HG02870 (cell line): Measurements from ENCODE around the gene GSG1.
"Not testable (repeated sequence)": the region's sequence is repeated elsewhere in the genome, so short reads cannot be mapped to it uniquely, and the experiment has no call there.

Experiments
- ATAC-seq: cut with Tn5 transposase; IDR thresholded peaks from one replicate; pipeline ENCODE4 v1.9.1; 2021; ENCODE audit warnings: mild to moderate bottlenecking, moderate library complexity; ENCODE audit not compliant: unreplicated experiment

GSG1 gene

DNA sequence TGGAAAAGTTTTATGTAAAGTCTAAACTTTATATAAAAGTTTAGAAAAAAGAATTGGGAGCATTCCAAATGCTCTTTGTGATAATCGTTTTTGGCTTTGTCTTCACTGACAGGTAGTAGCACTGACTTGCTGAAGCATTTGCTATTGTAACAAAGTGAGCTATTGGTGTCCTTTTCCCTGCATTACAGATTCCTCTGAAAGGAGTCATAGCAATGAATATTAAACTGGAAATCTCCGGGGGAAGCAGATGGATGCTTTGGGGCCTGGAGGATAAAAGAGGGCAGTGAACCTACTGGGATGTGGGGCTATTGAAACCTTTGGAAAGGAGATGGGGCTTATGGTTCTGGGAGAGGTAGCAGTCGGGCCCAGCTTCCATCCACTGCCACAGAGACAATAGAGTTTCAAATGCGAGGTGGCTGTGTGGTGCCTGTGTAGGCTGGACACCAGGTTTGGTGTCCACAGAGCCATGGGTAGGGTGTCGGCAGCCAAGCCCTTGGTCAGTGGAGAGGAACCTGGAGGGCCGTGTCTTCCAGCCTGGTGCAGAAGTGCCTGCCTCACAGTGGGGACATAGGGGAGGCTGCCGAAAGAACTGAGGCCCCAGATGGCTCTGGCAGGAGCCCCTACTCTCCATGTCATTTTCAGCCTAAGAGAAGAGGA lies 10.1 kb downstream of the GSG1 start:
- no peak for ATAC-seq

- no peak for ATAC-seq
Measured at GRCh38 chr12:13091832-13092231, 11.6 kb downstream of the GSG1 start.

DNA sequence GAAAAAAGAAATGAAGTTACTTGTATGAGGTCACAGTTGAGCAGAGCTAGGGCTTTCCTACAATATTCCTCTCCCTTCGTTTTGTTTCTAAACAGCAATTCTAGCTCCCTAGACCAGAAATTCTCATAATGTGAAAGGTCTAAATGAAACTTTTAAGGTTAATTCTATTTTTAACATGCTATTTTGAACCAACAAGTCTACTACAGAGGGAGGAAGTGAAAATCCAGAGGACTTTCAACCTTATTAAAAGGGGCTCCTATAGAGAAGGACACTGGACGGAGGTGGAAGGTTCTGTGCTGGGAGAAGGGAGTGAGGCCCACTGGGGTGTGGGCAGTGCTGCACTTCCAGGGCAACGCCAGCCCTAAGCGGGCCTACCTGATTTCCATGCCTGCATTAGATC lies 13.4 kb downstream of the GSG1 start:
- peak; percentile 52 for ATAC-seq

- no peak for ATAC-seq
Measured at GRCh38 chr12:13088496-13088895, 15.0 kb downstream of the GSG1 start.

DNA sequence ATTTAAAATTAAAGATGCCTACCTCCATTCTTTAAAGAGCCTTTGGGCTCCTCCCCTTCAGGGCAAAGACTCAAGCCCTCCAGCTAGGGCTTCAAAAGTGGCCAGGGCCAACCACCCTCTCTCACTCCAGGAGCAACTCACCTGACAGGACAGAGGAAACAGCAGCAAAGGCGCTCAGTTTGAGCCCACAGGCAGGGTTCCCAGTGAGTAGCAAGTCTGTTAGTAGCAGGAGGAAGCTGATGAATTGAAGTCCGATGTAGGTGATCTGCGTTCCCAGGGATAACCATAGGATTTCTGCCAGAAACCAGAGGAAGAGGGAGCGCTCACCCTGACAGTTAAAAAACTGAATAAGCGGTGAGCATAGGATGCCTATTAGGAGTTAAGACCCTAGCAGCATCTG lies 15.7 kb downstream of the GSG1 start:
- ATAC-seq: no peak

GRCh38 chr12:13085968-13086686 lies 17.3 kb downstream of the GSG1 start:
- ATAC-seq: no peak

GRCh38 chr12:13084898-13085640 lies 18.4 kb downstream of the GSG1 start:
- no peak for ATAC-seq

DNA sequence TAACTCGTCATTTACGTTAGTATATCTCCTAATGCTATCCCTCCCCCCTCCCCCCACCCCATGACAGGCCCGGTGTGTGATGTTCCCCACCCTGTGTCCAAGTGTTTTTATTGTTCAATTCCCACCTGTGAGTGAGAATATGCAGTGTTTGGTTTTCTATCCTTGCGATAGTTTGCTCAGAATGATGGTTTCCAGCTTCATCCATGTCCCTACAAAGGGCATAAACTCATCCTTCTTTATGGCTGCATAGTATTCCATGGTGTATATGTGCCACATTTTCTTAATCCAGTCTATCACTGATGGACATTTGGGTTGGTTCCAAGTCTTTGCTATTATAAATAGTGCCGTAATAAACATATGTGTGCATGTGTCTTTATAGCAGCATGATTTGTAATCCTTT lies 19.8 kb downstream of the GSG1 start:
- ATAC-seq: not testable (repeated sequence)

DNA sequence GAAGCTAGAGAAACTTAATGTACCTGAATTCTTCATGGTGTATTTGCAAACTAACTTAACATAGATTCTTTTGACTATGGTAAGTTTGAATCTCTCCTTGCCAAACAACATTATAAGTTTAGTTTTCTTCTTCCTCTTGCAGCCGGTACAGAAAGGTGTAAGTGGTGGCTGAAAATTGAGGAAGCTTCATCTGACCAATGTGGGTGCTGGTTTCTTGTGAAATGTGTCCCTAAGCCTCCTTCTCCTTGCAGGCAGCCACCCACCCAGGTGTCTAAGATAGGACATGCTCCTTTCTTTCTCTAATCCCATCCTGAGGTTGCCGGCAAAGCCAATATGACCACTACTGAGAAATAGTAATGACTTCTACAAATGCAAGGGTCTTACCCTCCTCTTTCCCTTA lies 20.6 kb downstream of the GSG1 start:
- ATAC-seq: no peak

DNA sequence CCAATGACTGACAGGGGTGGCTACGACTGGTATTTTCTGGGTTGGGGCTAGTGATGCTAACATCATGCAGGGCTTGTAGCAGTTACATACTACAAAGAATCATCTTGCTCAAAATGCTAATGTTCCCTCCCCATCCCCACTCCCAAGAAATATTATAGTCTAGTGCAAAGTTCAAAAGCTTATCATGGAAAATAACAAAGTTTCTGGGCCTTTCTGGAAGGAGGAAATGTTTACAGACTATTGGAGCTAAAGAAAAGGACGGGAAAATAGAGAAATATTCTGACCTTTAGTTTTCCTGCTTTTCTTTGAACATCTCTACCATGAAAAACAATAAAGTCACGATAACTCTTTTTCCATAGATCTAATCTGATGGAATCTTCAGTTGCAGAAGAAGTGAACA lies 23.2 kb downstream of the GSG1 start:
- no peak for ATAC-seq

- no peak for ATAC-seq
Measured at GRCh38 chr12:13079440-13079906, 24.0 kb downstream of the GSG1 start.

- no peak for ATAC-seq
Measured at GRCh38 chr12:13075786-13076570, 27.5 kb downstream of the GSG1 start.

- ATAC-seq: no peak
Measured at GRCh38 chr12:13075118-13075480, 28.4 kb downstream of the GSG1 start.

DNA sequence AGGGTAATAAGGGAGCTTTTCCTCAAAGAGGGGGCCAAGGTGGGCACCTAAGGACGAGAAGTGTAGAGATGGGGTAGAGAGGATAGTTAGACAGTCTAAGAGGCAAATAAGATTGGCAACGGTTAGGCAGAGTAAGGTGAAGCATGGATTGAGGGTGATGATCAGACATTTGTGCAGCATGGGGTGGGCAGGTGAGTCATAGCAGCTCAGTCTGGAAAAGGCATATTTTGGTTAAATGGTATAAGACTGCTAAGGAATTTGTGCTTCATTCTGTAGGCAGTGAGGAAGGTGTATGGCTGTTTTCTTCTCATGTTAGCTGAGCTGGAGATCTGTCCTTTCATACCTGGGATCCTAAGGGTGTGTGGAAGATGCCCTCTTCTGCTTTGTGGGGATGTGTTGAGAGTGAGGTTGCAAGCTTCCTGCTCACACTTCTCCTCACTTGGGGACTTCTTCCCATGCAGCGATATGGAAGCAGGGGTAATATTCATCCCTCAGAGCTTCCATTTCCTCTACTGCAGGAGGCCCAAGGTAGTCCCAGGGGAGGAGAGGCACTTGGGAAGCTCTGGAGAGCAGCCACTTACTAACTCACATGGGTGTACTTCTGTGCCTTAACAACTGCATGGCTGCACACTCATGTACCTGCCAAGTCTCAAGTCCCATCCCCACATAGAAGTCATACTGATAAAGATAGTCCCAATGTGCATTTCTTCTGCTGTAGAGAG lies 28.9 kb downstream of the GSG1 start:
- ATAC-seq: no peak

- no peak for ATAC-seq
Measured at GRCh38 chr12:13073173-13073572, 30.3 kb downstream of the GSG1 start.

GRCh38 chr12:13071305-13072280 lies 31.9 kb downstream of the GSG1 start:
- ATAC-seq: no peak

DNA sequence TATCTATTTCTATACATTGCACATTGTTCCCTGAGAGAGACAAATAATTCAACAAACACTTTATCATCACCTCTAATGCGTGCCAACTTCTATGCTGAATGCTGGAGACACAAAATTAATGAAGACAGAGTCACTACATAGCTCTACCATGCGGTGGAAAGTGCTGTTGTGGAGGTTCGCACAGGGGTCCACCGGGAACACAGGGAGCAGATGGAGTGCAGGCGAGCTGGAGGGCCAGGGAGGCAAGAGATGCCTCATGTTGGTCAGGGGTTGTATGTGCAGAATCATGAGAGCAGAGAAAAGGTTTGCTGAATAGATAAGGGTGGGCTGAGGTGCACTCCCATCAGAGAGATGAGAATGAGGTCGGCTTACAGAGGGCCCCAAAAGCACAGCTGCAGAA lies 34.1 kb downstream of the GSG1 start:
- ATAC-seq: no peak

- no peak for ATAC-seq
Measured at GRCh38 chr12:13067322-13067721, 36.1 kb downstream of the GSG1 start.

- no peak for ATAC-seq
Measured at GRCh38 chr12:13066459-13066858, 37.0 kb downstream of the GSG1 start.
